HG02973 (cell line): ENCODE data around the gene UBXN2A.

Experiments
- ATAC-seq: cut with Tn5 transposase; IDR thresholded peaks from one replicate; pipeline ENCODE4 v1.9.1; 2021; ENCODE audit warnings: moderate library complexity; ENCODE audit not compliant: unreplicated experiment

UBXN2A gene, protein sequence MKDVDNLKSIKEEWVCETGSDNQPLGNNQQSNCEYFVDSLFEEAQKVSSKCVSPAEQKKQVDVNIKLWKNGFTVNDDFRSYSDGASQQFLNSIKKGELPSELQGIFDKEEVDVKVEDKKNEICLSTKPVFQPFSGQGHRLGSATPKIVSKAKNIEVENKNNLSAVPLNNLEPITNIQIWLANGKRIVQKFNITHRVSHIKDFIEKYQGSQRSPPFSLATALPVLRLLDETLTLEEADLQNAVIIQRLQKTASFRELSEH

DNA sequence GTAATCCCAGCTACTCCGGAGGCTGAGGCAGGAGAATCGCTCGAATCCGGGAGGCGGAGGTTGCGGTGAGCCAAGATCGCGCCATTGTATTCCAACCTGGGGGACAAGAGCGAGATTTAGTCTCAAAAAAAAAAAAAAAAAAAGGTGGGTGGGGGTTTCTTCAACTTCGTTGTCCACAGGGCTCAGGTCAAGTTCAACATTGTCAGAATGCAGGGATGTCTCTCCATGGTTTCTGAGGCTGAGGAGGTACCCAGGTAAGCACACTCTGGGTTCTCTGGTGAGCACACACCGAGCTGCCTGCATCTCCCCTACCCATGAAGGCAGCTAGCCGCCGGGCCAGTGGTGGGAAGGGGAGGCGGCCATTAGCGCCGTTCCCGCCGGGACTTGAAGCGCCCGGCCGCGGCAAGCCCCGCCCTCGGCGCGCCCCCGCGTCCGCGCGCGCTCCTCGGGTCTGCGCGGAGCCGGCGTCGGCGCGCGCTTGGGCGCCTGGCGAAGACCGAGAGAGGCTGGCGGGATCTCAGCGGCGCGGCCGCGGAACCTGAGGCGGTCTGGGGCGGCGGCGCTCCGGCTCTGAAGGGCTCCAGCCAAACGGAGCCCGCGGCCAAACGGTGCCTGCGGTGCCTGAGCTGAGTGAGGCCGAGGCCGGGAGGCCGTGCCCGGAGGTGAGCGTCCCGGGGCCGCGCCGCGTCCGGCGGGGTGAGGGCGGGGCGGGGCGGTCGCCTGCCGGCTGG lies at the start of gene UBXN2A:
UBXN2A (plus strand) TSS at position 477 of the 731 bp plus-strand sequence. CDS start 17,852 bp downstream, outside the sequence.
- peak; percentile 75 for ATAC-seq

DNA sequence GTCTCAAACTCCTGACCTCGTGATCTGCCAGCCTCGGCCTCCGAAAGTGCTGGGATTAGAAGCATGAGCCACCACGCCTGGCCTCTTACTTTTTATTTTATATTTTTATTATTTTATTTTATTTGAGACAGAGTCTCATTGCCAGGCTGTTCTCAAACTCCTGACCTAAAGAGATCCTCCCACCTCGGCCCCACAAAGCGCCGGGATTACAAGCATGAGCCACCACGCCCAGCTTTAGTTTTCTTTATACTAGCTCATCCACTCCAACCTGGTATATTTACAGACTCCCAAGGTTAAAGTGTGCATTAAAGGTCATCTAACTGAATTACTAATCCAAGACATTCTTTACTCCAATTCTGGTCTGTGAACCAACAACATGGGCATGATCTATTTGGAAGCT lies 40.1 kb upstream of the UBXN2A start:
- ATAC-seq = no peak

DNA sequence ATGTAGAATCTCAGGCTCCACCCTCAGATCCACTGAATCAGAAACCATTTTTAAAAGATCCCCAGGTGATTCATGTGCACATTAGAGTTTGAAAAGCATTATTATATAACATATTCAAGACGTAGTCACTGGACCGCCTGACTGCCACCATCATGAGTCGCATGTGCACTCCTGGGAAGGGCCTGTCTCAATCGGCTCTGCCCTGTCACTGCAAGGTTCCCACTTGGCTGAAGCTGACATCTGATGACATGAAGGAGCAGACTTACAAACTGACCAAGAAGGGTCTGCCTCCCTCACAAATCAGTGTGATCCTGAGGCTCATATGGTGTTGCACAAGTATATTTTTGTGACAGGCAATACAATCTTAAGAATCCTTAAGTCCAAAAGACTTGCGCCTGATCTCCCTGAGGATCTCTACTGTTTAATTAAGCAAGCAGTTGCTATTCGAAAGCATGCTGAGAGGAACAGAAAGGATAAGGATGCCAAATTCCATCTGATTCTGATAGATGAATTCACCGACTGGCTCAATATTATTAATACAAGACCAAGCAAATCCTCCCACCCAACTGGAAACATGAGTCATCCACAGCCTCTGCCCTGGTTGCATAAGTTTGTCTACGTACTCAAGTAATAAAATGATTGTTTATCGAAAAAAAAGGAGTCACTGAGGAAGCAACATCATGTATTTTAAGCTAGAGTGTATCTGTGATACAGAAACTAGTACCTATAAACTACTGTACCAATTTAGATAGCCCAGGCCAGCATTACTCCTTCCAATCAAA lies 39.5 kb upstream of the UBXN2A start:
- no peak for ATAC-seq

DNA sequence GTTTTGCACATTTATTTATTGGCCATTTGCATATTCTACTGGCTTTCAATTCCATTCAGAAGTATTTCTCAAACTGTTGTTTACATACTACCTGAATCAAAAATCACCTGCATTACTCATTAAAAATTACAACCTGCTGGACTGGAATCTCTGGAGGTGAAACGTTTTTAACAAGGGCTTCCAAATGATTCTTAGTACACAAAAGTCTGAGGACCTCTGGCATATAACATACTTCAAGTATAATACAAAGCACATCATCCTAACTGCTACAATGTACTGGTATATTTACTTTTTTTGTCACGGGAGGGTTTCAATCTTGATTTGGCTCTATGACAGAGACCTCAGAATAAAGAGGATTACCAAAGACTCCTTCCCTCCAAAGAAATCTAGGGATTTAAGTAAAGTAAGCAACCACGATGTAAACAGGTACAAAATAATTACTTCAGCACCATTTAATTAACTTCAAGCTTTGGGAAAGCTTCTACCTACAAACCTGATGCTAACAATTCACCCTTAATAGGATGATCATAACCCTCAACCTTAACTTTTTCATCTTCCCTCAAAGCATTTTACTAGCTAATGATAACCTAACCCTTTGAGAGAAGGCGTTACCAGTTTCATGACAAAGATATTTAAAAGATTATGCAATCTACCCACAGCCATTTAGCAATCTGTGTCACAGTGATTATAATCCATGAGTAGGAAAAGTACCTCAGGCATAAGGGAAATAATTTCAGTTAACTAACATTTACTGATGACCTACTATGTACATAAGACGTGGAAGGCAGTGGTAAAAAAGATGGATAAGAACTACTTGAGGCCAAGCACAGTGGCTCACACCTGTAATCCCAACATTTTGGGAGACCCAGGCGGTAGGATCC lies 38.1 kb upstream of the UBXN2A start:
- no peak for ATAC-seq

DNA sequence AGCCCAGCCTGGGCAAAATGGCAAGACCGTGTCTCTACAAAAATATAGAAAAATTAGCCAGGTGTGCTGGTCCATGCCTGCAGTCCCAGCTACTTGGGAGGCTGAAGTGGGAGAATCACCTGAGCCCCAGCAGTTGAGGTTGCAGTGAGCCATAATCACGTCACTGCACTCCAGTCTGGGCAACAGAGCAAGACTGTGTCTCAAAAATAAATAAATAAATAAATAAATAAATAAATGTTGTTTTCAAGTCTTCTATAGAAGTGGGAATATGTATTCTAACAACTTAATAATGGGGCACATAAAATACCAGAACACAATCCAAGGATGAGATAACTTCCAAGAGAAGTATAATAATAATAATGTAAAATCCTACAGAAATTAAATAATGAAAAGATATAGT lies 37.2 kb upstream of the UBXN2A start:
- no peak for ATAC-seq

DNA sequence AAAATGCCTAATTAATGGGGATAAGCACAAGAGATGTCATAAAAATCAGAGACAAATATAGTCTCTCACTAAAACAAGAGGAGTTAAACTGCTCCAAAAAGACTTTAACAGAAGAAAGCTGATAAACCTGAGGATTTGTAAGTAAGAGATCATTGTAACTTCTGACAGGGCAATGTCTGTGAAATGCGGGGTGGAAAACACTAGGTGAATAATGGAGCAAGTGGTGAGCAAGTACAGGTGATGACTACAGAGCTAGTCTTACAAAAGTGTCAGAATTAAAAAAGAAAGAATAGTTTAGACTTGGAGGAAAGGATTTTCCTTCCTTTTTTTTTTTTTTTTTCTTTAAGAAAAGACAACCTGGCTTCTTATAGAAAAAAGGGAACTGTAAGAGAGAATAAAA lies 36.0 kb upstream of the UBXN2A start:
- no peak for ATAC-seq

DNA sequence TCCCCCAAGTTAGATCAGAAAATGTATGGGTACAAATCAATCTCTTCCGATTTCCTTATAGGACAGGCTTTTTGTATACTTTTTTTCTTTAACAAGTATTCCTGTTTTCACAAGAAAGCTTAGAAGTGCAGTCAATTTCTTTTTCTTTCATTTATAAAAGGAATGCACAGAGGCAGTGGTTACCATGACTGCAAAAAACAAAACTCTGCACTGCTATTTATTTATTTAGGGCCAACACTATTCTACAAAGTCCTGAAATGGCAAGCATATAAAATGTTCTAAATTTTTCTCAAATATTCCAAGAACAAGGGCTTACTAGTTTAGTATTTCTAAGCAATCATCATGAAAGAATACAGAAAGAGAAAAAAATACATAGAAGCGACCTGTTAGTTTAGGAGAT lies 35.6 kb upstream of the UBXN2A start:
- ATAC-seq = no peak

DNA sequence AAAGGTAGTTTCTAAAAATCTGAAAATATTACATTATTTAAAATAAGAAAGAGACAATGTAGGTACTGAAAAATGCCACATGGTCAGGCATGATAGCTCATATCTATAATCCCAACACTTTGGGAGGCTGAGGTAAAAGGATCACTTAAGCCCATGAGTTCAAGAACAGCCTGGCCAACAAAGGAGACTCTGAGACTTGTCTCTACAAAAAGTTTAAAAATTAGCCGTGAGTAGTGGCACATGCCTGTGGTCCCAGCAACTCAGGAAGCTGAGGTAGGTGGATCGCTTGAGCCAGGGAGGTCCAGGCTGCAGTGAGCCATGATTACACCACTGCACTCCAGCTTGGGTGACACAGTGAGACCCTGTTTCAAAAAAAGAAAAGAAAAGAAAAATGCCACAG lies 35.1 kb upstream of the UBXN2A start:
- no peak for ATAC-seq

DNA sequence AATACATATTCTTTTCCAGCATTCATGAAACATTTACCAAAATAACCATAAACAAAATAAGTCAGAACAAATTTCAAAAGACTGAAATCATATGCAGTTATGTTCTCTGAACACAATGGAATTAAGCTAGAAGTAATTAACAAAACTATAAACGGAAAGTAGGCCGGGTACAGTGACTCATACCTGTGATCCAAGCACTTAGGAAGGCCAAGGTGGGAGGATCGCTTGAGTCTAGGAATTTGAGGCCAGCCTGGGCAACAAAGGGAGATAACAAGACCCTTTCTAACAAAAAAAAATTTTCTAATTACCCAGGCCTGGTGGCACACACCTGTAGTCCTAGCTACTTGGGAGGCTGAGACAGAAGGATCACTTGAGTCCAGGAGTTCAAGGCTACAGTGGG lies 28.2 kb upstream of the UBXN2A start:
- ATAC-seq = no peak

DNA sequence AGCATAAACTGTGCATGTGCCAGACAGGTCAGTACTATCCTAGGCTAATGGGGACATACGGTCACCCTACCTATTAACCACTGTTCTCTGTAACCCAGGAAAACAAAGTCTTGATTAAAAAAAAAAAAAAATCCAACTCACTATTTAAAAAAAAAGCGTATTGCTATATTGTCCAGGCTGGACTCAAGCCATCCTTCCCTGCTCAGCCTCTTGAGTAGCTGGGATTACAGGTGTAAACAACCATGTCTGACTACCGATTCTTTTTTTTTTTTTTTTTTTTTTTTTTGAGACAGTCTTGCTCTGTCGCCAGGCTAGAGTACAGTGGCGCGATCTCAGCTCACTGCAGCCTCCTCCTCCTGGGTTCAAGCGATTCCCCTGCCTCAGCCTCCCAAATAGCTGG lies 24.9 kb upstream of the UBXN2A start:
- ATAC-seq = no peak

DNA sequence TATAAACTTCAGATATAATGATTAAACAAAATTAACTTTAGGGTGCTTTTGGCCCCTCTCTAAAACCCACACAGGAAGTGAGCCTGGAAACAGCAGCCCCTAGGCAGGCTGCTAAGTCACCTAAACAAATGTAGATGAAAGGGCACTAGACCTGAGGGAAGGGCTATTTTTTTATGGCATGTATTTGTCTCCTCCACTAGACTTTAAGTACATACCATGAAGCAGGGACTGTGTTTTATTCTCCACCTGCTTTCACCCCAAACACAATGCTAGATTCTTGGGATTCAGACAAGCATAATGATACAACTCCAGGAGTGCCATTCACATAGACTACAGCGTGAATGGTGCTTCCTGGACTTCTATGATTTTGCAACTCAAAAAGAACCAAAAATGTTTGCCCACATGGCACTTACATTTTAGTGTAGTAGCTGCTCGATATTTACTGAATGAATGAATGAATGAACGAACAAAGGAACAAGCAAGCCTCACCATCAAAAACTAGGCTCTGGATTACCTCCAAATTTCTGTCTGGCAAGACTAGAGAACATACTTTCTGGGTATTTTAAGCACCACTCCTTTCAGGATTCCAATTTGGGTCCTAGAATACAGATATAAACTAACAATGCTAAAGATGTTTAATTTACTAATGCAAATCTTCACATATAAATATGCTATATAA lies 23.4 kb upstream of the UBXN2A start:
- no peak for ATAC-seq

DNA sequence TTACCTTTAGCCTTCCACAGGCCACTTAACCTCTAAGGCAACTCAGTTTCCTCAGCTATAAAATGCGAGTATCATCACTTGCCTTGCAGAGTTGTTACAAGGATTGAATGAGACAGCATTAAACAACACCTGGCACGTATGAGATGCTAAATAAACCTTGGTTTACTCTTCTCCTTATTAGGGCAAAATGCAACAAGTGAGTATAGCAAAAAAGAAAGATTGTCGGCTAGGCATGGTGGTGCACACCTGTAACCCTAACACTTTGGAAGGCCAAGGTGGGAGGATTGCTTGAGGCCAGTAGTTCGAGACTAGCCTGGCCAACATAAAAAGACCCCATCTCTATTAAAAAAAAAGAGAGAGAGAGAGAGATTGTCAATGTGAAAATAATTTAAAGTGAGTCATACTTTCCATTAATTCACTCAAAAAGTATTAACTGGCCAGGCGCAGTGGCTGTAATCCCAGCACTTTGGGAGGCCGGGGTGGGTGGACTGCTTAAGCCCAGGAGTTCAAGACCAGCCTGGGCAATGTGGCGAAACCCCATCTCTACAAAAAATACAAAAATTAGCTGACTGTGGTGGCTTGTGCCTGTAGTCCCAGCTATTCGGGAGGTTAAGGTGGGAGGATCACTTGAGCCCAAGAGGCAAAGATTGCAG lies 21.3 kb upstream of the UBXN2A start:
- ATAC-seq = no peak

DNA sequence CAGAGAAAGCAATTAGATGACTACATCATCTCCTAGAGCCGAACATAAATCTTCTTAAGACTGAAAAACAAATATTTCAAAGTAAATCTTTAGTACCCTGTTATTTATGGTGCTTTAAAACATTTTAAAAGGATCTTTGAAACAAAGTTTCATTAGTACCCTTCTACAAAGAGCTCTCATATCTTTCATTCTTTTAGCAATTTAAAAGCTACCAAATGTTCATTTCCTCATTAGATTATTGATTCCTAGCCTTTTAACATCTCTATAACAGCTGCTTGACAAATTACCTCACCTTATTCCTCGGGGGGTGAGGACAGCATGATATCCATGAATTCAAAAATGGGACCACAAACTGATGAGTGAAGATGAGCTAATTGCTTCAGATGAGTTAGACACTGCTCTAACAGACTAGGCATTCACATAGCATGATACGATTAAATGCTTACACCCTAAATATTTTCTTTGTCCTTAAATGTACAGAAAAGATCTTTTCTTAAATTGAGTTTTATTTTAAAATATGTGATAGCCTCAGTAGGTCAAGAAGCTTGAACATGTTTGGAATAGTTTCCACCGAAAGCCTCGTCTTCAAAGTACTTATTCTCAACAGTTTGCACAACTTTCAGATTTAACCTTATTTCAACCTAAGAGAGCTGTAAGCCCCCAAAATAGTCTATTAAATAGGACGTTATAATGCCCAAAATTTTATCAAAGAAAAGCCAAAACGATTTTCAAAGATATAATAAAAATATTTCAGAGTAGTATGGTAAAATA lies 15.5 kb upstream of the UBXN2A start:
- ATAC-seq = no peak

DNA sequence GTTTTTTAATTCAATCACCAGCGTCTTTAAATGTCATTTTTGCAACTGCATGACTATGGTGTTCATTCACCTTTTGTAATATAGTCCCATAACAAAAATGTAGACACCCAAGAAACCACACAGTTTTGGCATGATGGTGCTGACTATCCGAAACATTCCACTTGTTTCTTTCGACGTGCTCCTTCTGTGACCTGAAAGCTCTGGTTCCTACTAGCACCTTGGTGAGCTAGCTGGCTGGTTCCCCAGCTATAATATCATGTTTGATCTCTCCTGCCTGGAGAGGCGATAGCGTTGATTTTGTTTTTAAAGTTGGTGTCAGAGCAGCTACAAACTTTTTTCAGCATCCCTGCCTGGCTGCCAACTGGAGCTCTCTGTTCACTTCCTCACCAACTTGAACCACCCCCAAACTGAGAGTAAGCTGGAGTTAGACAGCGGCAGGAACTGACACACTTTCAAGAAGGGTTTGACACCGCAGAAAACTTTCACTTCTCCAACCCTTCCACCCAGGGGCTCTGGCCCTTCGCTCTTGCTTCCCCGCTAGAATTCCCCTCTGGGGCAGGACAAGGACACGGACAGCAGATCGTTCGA lies 14.5 kb upstream of the UBXN2A start:
- peak; percentile 53 for ATAC-seq

DNA sequence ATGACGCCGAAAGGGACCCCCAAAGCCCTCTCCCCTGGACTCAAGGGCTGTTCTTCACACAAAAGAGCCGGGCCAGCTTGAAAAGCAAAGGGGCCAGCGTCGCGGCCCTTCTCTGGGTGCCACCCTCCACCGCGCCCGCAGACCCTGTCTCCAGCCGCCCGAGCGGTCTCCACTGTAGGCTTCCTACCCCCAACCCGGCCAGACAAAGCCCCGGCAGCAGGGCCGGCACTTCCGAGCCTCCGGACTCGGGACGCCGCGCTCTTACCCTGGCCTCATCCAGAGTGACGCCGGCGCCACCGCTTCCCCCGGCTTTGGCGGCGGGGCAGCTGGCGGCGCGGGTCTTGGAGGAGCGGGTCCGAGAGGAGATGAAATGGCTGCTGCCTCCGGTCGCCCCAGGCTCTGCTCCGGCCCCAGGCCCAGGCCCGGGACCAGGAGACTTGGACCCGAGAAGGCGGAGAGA lies 13.9 kb upstream of the UBXN2A start:
- peak; percentile 19 for ATAC-seq

DNA sequence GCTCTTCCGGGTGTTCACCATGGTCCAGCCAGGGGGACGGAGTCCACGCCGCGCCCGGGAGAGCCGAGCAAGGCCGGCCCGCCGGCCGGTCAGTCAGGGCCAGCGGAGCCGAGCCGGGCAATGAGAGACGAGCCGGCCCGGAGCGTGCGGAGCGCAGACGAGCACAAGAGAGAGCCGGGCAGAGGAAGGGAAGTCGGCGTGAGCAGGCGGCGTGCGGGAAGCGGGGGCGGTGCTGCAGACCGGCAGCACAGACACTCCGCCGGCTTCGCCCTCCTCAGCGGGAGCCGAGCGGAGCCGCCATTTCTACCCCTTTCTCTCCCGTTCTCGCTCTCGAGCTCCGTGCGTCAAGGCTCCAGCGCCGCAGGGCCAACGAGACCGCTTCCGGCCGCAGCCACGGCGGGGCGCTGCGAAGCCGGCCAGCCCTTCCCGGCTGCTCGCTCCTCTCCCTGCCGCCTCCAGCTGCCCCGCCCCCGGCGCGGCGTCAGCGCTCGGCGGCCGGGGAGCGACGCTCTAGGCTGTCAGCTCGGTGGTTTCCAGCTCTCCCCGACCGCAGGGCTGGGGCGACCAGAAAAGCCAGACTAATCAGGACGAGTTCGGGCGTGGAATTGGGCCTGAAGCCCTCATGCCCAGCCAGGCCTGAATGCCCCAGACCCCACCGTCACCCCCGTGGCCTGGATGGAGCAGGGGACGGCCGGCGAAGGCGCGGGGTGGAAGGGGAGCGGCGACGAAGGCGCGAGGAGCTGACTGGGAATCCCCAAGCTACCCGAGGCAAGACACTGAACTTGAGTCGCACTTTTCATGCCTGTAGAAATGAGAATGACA lies 13.3 kb upstream of the UBXN2A start, which contains the start of gene ATAD2B:
ATAD2B (minus strand) TSS at position 374 of the 822 bp plus-strand sequence; CDS start at position 21, 353 bp downstream.
- ATAC-seq = peak; percentile 75

DNA sequence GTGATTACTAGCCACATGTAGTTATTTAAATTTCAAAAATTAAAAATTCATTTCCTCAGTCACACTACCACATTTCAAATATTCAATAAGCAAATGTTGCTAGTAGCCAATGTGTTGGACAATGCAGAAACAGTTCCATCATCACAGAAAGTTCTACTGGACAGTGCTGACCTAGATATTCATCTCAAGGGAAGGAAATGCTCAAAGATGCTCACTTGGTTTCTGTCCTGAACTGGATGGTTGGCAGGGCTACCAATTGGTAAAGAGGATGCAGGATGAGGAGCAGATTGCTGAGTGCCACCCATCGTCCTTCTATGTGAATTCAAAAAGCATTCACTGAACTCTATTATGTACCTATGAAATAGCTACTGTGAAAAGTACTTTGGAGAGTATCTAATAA lies 6.0 kb upstream of the UBXN2A start:
- ATAC-seq = no peak
